DMS153 (cell line): Measurements from ENCODE around the gene MAP3K13.
"Not testable (repeated sequence)": the region's sequence is repeated elsewhere in the genome, so short reads cannot be mapped to it uniquely, and the experiment has no call there.

Experiments used
- DNase-seq: peaks from one replicate; lab custom pipeline; 2025; lab: John Stamatoyannopoulos, UW

Gene MAP3K13

DNA sequence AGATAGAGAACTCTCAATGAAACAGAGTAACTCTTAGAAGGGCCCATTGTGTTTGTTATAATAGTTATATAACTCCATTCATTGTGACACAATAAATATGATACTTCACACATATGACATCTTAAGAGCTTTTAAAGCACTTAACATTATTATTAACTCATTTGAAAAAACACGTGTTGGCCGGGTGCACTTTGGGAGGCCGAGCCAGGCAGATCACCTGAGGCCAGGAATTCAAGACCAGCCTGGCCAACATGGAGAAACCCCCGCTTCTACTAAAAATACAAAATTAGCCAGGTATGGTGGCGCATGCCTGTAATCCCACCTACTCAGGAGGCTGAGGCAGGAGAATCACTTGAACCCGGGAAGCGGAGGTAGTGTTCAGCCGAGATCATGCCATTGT lies 88.5 kb downstream of the MAP3K13 start:
- DNase-seq: not testable (repeated sequence)

DNA sequence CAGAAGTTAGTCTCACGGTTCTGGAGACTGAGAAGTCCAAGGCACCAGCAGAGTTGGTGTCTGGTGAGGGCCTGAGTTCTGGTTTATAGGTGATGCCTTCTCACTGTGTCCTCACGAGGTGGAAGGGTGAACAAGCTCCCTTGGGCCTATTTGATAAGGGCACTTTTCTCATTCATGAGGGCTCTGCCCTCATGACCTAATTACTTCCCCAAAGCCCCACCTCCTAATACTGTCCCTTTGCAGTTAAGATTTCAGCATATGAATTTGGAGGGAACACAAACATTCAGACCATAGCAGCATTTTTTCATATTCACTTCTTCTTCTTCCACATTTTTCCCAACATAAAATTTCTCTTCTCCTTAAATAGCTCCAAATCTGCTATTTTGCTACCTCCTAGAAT lies 94.4 kb downstream of the MAP3K13 start:
- no peak for DNase-seq

DNA sequence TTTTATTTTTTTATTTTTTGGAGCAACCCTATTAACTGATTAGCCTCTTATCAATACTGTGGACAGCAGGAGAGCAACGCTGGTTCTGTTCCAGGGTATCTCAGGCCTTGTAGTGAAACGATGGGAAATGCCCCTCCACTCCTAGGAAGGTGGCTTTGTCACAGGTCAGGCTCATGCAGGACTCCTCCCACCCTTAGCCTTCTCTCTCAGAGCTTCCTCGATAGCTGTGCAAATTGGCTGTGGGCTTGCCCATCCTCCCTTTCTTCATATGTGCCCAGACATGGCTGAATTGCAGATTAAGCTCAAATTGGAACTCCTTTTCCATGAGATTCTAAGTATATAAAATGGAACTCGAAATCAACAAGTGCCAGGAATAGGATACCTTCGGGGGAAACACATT lies 97.4 kb downstream of the MAP3K13 start:
- no peak for DNase-seq

DNA sequence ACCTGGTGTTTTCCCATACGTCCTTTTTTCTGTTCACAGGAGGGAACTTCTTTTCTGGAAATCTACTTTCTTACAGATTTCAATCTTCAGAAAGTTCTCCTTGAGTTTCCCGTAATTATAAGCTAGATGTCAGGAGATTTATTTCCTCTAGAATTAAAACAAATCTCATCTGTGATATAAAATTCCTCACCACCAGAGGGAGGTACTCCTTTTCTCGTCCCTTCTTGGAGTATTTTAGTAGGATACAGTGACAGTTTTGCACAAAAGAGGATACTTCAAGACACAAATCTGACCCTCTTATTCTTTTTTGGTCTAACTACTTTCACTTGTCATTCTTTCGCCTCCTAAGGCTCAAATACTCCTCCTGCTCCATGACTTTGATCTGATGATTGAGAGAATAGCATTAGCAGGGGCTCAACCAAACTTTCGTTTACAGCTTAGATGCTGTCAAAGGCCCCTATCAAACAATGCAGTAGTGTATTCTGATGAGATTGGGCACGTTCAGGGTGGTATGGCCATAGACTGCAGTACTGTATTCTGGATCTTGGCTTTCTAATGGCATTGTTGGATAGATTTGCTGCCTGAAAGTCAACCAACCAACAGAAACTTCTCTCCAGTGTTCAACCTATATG lies 97.9 kb downstream of the MAP3K13 start:
- DNase-seq: no peak

DNA sequence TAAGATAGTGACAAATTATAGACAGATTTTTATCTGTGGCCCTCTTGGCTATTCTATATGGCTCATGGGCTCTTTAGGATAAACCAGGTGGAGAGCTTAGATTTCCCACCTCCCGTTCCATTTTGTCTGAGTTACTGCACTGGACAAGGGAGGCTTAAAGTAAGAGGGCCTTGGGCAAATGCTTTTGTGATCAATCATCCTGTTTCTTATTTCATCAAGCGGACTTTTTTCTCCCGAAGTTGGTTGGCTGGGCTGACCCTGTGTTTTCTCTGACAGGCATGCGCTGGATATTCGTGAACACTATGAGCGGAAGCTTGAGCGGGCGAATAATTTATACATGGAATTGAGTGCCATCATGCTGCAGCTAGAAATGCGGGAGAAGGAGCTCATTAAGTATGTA lies 102.5 kb downstream of the MAP3K13 start:
- DNase-seq: no peak

DNA sequence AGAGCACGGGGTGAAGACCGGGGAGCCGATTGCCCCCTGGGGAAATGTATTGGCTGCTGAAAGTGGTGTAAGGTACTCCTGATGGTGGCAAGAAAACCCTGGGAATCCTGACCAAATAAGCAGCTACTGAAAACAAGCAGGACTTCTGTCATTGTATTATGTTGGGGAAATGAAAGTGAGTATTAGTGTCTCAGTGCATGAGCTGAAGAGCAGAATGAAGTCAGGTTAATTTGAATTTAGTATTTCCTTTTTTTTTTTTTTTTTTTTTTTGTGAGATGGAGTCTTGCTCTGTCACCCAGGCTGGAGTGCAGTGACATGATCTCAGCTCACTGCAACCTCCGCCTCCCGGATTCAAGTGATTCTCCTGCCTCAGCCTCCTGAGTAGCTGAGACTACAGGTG lies 103.2 kb downstream of the MAP3K13 start:
- DNase-seq: not testable (repeated sequence)

DNA sequence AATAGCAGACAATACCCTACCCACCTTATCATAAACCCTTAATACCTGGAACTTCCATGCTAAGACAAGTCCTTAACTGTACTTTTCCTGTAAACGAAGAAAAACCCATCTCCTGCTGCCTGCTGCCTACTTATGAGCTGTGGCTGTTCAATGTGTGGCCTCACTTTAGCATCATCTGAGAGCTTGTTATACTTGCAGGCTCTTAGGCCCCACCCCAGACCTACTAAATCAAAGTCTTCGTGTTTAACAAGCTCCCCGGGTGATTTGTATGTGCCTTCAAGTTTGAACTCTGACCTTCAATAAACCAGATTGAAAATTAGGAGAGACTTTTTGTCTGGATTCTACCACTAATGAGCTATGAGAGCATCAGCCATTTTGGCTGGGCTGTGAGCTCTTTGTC lies 106.6 kb downstream of the MAP3K13 start:
- no peak for DNase-seq

DNA sequence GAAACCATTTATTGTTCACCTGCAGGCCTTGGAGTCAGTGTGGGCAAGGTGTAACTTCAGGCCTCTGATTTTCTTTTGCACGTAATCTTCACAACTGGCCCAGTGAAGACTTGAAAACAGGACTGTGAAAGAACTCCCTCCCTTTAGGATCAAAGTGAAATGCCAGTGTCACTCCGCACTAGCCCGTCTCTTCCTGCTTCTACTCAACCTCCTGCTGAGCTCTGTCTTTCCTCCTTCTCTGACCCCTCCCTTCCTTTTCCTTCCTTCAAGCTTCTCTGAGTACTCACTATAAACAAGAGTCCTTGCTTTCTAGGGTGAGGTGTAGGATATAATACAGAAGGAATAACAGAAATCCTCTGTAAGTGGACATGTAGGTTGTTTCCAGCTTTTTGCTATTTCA lies 107.4 kb downstream of the MAP3K13 start:
- DNase-seq: no peak

DNA sequence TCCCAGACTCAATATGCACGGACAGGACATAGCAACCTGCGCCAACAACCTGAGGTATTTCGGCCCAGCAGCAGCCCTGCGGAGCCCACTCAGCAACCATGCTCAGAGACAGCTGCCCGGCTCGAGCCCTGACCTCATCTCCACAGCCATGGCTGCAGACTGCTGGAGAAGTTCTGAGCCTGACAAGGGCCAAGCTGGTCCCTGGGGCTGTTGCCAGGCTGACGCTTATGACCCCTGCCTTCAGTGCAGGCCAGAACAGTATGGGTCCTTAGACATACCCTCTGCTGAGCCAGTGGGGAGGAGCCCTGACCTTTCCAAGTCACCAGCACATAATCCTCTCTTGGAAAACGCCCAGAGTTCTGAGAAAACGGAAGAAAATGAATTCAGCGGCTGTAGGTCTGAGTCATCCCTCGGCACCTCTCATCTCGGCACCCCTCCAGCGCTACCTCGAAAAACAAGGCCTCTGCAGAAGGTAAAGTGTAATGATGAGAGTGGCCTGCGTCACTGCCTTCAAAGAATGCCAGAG lies 110.4 kb downstream of the MAP3K13 start:
- DNase-seq: no peak

DNA sequence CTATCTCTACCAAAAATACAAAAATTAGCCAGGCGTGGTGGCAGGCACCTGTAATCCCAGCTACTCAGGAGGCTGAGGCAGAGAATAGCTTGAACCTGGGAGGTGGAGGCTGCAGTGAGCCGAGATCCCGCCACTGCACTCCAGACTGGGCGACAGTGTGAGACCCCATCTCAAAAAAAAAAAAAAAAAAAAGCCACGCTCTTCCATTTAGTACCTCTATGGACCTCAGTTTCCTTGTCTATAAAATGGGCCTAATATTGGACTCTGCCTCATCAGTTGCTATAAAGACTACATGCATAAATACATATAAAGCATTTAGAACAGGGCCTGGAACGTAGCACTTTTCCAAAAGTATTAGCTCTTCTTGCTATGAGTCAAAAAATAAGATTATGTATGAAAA lies 112.0 kb downstream of the MAP3K13 start:
- DNase-seq: not testable (repeated sequence)

DNA sequence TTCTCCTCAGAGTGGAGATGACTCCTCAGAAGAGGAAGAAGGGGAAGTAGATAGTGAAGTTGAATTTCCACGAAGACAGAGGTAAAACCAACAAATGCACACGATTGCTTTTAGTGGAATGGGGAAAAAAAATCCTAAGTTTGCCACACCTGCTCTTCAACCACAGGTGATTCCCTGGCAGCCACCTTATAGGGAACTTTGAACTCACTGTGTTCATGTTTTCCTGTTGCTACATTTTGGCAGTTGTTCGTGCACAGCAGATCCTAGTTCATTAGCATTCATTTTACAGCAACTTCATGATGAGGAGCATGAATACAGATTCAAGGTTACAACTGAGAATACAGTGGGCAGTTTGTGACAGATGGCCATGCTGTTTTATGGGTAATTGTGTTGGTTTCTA lies 114.4 kb downstream of the MAP3K13 start:
- no peak for DNase-seq

DNA sequence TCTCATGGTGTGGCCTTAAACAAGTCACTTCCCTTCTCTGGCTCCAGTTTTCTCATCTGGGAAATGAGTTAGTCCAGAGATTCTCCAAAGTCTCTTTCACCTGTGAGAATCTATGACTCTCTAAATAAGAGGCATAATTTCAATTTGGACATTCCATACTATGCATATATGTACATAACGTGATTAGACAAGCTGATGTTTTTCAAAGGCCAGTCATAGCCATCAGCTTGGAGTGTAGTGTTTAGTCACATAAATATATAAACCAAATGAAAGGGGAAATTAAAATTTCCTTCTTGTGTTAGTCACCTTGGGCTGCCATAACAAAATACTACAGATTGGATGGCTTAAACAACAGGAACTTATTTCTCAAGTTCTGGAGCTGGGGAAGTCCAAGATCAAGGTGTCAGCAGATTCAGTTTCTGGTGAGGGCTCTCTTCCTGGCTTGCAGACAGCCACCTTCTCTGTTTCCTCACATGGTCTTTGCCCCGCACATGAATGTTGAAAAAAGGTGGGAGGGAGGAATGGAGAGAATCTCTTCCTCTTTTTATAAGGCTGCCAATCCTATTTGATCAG lies 116.5 kb downstream of the MAP3K13 start:
- DNase-seq: no peak

DNA sequence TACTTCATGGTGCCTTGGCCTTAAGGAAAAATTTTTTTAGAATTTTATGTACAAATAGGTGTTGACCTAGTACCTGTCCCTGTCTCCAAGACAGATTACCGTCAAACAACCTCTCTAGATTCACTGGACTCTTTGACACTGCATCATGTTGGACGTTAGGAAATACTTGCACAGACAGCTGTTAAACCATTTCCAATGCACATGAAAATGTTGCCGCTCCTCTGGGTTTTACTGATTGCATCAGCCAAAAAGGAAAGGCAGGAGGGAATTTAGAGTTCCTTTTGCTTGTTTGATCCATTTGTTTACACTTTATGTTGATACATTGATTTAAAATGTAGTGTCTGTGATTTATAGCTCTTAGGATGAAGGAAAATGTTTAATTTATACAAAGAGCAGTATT lies 121.4 kb downstream of the MAP3K13 start:
- DNase-seq: no peak

DNA sequence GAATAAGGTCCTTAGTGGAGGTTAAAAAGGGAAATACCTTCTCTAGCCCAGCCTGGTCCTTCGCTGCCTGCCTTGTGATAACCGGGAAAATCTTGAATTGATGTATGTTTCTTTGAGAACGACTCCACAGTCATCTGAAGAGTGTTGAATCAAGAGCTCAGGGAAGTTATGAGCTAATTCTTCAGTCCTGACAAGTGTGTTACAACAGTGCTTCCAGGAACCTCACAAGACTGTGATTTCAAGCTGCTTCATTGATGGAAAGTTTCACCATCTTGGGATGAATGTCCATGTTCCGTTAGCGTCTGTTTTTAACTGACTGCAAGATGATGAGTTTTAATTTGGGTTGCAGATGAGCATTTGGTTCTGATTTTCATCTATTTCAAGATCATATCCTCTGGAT lies 123.5 kb downstream of the MAP3K13 start:
- DNase-seq: no peak

DNA sequence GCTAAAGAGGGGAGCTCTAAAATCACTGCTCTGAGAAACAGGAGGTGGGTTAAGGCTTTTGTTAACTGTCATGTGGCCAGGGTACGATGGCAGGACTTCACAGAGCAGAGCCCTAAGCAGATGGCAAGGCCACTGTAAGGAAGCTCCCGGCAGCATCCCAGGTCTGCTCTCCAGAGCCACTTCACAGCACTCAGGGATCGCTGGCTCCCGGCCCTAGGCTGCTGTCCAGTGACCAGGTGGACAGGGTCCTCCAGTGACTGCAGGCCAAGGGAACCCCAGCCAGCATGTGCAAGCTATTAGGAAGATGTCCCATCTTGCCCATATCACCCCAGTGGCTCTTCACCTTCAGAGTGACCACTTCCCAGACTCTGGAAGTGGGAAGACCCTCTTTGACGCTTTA lies 125.5 kb downstream of the MAP3K13 start:
- DNase-seq: no peak

DNA sequence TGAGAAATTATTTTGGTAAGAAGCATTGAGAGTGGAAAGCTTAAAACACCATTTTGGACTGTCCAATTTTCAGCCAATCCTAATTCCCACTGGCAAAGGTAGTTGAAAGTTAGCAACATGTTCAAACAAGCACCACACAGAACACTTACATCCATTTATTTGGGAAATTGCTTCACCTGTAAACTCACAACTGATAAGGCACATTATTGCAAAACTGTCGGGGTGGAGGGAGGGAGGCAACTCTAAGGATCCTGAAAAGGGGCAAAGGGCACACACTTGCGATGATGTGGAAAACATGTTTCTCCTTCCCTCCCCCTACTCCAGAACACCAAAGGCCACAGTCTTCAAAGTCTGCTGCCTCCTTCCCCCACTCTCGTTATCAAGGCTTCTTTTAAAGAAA lies 126.5 kb downstream of the MAP3K13 start:
- no peak for DNase-seq

DNA sequence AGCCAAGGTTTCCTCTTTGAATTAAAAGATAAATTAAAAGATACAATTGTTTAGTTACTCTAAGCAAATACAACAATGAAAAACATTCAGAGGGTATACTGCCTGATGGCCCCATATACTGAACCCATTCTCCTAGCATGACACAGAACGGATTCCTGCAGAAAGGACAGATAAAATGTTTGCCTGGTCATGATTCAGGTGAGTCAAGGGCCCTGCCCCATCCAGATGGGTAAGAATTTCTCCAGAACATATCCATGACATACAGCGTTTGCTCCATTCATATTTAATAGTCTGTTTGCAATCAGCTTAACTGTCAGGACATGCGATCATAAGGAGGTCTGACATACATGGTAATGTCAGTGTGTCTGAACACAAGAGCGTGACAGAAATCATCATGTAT lies 127.3 kb downstream of the MAP3K13 start:
- no peak for DNase-seq

DNA sequence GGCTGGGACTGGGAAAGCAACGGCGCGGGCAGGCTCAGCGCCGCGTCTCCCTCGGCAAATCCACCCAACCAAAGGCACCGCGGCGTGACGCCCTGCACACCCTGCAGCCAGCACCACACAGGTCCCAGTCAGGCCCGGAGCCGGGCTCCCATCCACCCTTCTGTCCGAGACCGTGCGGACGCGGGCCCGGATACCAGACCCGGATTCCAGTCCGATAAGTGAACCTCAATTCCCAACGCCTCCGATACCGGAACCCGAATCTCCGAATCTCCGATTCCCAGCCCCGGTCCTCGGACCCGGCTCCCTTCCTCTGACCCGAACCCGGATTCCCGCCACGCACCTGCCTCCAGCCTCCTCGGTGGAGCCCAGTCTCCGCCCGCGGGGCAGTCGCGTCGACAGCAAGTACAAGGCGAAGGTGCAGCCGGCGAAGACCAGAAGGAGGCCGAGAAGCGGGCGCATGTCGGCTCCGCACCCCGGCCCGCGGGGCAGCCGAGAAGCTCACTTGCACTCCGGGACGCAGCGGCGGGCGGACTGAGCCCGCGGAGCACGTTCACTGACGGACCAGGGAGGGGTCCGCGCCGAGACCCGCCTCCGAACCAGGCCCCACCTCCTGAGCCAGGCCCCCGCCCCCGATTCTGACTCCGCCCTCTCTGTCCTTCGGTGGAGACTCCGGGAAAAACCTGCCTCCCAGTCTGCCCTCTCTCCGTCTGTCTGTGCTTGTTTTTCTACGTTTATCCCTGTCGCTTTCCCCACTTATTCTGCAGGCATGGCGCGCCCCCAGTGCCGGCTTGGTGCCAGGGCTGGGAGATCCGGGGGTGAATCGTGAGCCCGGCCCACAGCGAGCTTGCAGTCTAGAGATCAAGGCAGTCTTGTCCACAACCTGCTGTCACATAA lies 135.8 kb downstream of the MAP3K13 start, which contains the start of gene TMEM41A:
TSS of gene TMEM41A (minus strand) at position 533 of the 894 bp plus-strand sequence. CDS start at position 459, 74 bp downstream.
- peak; percentile 71 for DNase-seq

DNA sequence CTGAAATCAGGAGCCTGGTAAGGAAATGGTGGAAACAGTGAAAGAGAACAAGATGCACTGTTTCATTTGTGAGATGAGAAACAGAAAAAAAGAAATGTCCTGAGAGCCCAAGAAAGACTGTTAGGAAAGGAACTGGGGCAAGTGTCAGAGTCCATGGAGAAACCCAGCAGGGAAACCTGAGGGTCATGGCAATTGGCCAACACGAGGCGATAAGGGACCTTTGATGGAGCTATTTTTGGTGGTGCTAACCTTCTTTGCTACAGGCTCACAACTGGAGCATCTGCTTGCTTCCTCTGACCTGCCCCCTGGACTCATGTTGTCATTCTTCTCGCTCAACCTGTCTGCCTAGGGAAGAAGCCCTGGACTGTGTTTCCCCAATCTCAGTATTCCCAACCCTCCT lies 140.1 kb downstream of the MAP3K13 start:
- DNase-seq: no peak

DNA sequence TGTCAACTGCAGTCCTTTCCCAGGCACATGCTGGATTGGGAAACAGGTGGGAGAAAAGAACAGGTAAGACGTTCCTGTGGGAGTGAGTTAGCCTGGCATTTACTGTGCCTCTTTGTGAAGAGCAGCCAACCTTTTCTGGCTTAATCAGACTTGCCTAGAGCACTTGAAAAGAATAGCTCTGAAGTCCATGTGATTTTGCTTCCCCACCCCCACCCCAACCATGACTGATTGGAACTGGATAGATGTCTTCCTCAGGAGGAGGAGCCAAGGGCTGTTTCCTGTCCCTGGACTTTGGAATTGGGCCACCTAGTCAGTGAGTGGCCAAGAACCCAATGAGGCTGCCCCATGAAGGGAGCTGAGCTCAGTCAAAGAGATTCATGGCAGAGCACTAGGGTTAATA lies 140.6 kb downstream of the MAP3K13 start:
- DNase-seq: no peak

DNA sequence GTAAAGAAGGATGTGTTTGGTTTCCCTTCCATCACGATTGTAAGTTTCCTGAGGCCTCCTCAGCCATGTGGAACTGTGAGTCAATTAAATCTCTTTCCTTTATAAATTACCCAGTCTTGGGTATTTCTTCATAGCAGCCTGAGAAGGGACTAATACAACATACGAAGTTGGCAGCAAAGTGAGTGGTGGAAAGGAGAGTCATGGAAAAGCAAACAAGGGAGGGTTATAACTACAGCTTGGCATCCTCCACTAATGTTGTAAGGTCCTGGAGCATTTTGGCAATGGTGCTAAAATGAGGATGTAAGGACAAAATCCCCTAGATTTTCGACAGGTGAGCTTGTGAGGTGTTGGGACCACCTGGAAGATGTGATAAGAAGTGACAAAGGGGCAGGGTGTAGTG lies 141.7 kb downstream of the MAP3K13 start:
- no peak for DNase-seq

DNA sequence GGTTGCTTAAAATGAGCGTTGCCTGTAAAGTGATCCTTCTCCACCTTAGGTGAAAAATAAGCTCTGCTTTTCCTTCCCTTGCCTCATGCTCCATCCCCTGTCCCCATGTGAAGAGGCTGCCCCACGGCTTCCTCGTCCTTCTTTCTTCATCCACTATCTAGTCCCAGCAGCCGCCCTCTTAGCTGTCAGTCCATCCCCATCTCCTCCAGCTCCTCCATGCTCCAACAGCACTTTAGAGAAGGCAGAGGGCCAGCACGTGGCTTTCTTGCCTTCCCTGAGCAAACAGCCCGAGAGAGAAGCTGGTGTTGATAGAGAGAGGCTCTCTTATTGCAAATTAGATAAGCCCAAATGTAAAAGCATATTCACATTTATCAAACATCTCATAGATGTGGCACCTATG lies 144.9 kb downstream of the MAP3K13 start:
- DNase-seq: no peak
